Endothelial cell (in vitro differentiated cells): ENCODE results near the gene DAP. TPM values are rescaled to one million over a fixed set of nuclear protein-coding genes. Genes with fewer than 3 reads are reported as not detected.
A peak's percentile ranks its signal among the peaks of the same experiment; 100 is the strongest.

Experiments used
- DNase-seq: peaks from one replicate; pipeline ENCODE4 v3.0.0; 2021; ENCODE audit warnings: low spot score
- H3K27ac Mint-ChIP-seq: one replicate; pipeline ENCODE4 v1.8.0; 2021; ENCODE audit warnings: mixed read lengths, inconsistent platforms; ENCODE audit not compliant: unreplicated experiment
- H3K27me3 Mint-ChIP-seq: one replicate; pipeline ENCODE4 v1.8.0; 2021; ENCODE audit warnings: mild to moderate bottlenecking, moderate library complexity, mixed read lengths, inconsistent platforms; ENCODE audit not compliant: unreplicated experiment
- H3K36me3 Mint-ChIP-seq: one replicate; pipeline ENCODE4 v1.8.0; 2021; ENCODE audit warnings: mild to moderate bottlenecking, low read depth, mixed read lengths, inconsistent platforms; ENCODE audit not compliant: unreplicated experiment
- H3K4me1 Mint-ChIP-seq: one replicate; pipeline ENCODE4 v1.8.0; 2021; ENCODE audit warnings: mild to moderate bottlenecking, mixed read lengths, inconsistent platforms; ENCODE audit not compliant: unreplicated experiment
- H3K4me3 Mint-ChIP-seq: one replicate; pipeline ENCODE4 v1.8.0; 2021; ENCODE audit warnings: mild to moderate bottlenecking, mixed read lengths, inconsistent platforms; ENCODE audit not compliant: unreplicated experiment
- H3K9me3 Mint-ChIP-seq: one replicate; pipeline ENCODE4 v1.8.0; 2021; ENCODE audit warnings: mixed read lengths, inconsistent platforms; ENCODE audit not compliant: unreplicated experiment
- CTCF ChIP-seq: fragments of 200-600 bp; sonication (generic); IDR thresholded peaks from one replicate; pipeline ENCODE4 v1.5.0; 2021; ENCODE audit warnings: antibody characterized with exemption; ENCODE audit not compliant: unreplicated experiment
- total RNA-seq: library from RNA; stranded (reverse); fragmentation: NEBNext Ultra II Directional; extraction: Animal tissue kit (Norgen Biotek cat#: 25700); gene quantifications from one replicate; pipeline ENCODE4 v1.2.1, GENCODE V29; 2021; ENCODE audit not compliant: unreplicated experiment

DAP gene
- total RNA-seq, 1 donor from 2014 or later = 231 TPM

GRCh38 chr5:10728679-10729078, 32.4 kb downstream of the DAP start:
- Mint-ChIP-seq H3K9me3 (no peaks in the 10 kb centered on the region), H3K4me1 (peaks cover 61% of the 10 kb centered on the region), H3K36me3 (peaks cover 50% of the 10 kb centered on the region), H3K27me3 (peaks cover 5% of the 10 kb centered on the region), H3K27ac (no peak overlapping the region), H3K4me3 (peak overlapping the region; percentile 5)
- no peak for DNase-seq
- no peak for TF ChIP-seq CTCF

- no peak overlapping the region for H3K4me3 Mint-ChIP-seq
- H3K9me3 Mint-ChIP-seq = no peaks in the 10 kb centered on the region
- H3K27me3 Mint-ChIP-seq = peaks cover 5% of the 10 kb centered on the region
- TF ChIP-seq CTCF = no peak
- peaks cover 43% of the 10 kb centered on the region for H3K36me3 Mint-ChIP-seq
- no peak for DNase-seq
- peaks cover 52% of the 10 kb centered on the region for H3K4me1 Mint-ChIP-seq
- H3K27ac Mint-ChIP-seq = no peak overlapping the region
Observed at GRCh38 chr5:10727861-10728260, 33.2 kb downstream of the DAP start.

GRCh38 chr5:10726913-10727517, 34.0 kb downstream of the DAP start:
- peaks cover 43% of the 10 kb centered on the region for H3K36me3 Mint-ChIP-seq
- H3K4me3 Mint-ChIP-seq = no peak overlapping the region
- peaks cover 4% of the 10 kb centered on the region for H3K27me3 Mint-ChIP-seq
- H3K4me1 Mint-ChIP-seq = peaks cover 51% of the 10 kb centered on the region
- TF ChIP-seq CTCF = no peak
- peak overlapping the region; percentile 44 for H3K27ac Mint-ChIP-seq
- no peaks in the 10 kb centered on the region for H3K9me3 Mint-ChIP-seq
- no peak for DNase-seq

GRCh38 chr5:10726179-10726912, 34.7 kb downstream of the DAP start:
- Mint-ChIP-seq H3K36me3 (peaks cover 45% of the 10 kb centered on the region), H3K27ac (peak overlapping the region; percentile 44), H3K9me3 (no peaks in the 10 kb centered on the region), H3K27me3 (peaks cover 4% of the 10 kb centered on the region), H3K4me1 (peaks cover 53% of the 10 kb centered on the region), H3K4me3 (no peak overlapping the region)
- no peak for TF ChIP-seq CTCF
- DNase-seq = no peak

GRCh38 chr5:10725636-10726035, 35.4 kb downstream of the DAP start:
- H3K27ac Mint-ChIP-seq = peak overlapping the region; percentile 9
- H3K4me1 Mint-ChIP-seq = peaks cover 55% of the 10 kb centered on the region
- H3K4me3 Mint-ChIP-seq = no peak overlapping the region
- no peak for DNase-seq
- TF ChIP-seq CTCF = no peak
- H3K27me3 Mint-ChIP-seq = peaks cover 5% of the 10 kb centered on the region
- H3K36me3 Mint-ChIP-seq = peaks cover 52% of the 10 kb centered on the region
- H3K9me3 Mint-ChIP-seq = no peaks in the 10 kb centered on the region
